HCT116 (cell line): ENCODE results near the gene CSDE1. TPM values are rescaled to one million over a fixed set of nuclear protein-coding genes. Genes with fewer than 3 reads are reported as not detected.
A peak's percentile ranks its signal among the peaks of the same experiment; 100 is the strongest.

Experiments
- ATAC-seq: fragments of 200-7000 bp; cut with Tn5 transposase; 2 replicates; pipeline ENCODE4 v1.9.1; 2020; ENCODE audit warnings: mild to moderate bottlenecking, moderate library complexity
- BruUV-seq: library from RNA; stranded (reverse); fragments of 400-500 nt; replicated peaks from 2 replicates; lab custom pipeline; 2021; lab: Mats Ljungman, UMichigan
- CTCF ChIA-PET: fragments of 300-600 bp; sonication (Branson Sonifier 250); formaldehyde crosslinking; loops from one replicate; lab custom pipeline; 2021; ENCODE audit warnings: antibody characterized with exemption; lab: Charles Lee
- POLR2A ChIA-PET: fragments of 300-600, 350-600 bp; sonication (Branson Sonifier 250); formaldehyde crosslinking; loops from one replicate; lab custom pipeline; 2021; ENCODE audit warnings: antibody characterized with exemption; lab: Charles Lee
- RAD21 ChIA-PET, 2 experiments: fragments of 300-600 bp; sonication (Branson Sonifier 250); formaldehyde crosslinking; loops; one replicate each; lab custom pipeline; 2023; ENCODE audit warnings: low total read pairs in 2 of 2; ENCODE audit not compliant: uncharacterized antibody in 2 of 2, unreplicated experiment in 2 of 2, low non-redundant PET in 1 of 2; lab: Charles Lee
- DNase-seq: peaks from one replicate; pipeline ENCODE4 v3.0.0-alpha.2; 2010; ENCODE audit warnings: low read depth, low spot score
- H2AFZ ChIP-seq: fragments of 200-600 bp; shearing (Covaris generic), sonication (generic); 2 replicates; pipeline ENCODE4 v1.6.1; 2017; ENCODE audit warnings: low read depth, mixed run types, mixed read lengths, antibody characterized with exemption, low read length; ENCODE audit not compliant: poor library complexity, severe bottlenecking
- H3K27ac ChIP-seq: 2 replicates; pipeline ENCODE4 v1.5.1; 2012; ENCODE audit warnings: low read depth, low read length
- H3K27me3 ChIP-seq: fragments of 200-600 bp; sonication (generic); 2 replicates; pipeline ENCODE4 v1.6.1; 2016; ENCODE audit warnings: mixed run types, low read length, mixed read lengths; ENCODE audit not compliant: insufficient read depth
- H3K36me3 ChIP-seq, 2 experiments: fragments of 200-500 bp in 1 of 2; fragments of 200-600 bp in 1 of 2; sonication (Bioruptor generic) in 1 of 2; sonication (generic) in 1 of 2; 2 replicates each; pipeline versions ENCODE4 v1.5.1 to v1.6.1; 2014 to 2016; ENCODE audit warnings: low read length in 2 of 2, inconsistent platforms in 1 of 2, mixed read lengths in 1 of 2, mixed run types in 1 of 2; ENCODE audit not compliant: insufficient read depth in 2 of 2, control insufficient read depth in 1 of 2
- H3K4me1 ChIP-seq, 2 experiments: fragments of 200-600 bp in 1 of 2; sonication (generic) in 1 of 2; 2 replicates each; pipeline versions ENCODE4 v1.5.1 to v1.6.1; 2012 to 2017; ENCODE audit warnings: low read length in 2 of 2, inconsistent platforms in 1 of 2, mild to moderate bottlenecking in 1 of 2, mixed read lengths in 1 of 2, mixed run types in 1 of 2, moderate library complexity in 1 of 2; ENCODE audit not compliant: insufficient read depth in 2 of 2, control insufficient read depth in 1 of 2
- H3K4me2 ChIP-seq: fragments of 200-600 bp; sonication (generic); 2 replicates; pipeline ENCODE4 v1.6.1; 2017; ENCODE audit warnings: mixed run types, low read length, mixed read lengths
- H3K4me3 ChIP-seq, 2 experiments: fragments of 200-600 bp in 1 of 2; sonication (generic) in 1 of 2; replicated peaks in 1 of 2; 2 replicates each; pipeline ENCODE4 v1.5.1; 2011 to 2016; ENCODE audit warnings: low read length in 2 of 2, control low read depth in 1 of 2, low read depth in 1 of 2, mild to moderate bottlenecking in 1 of 2, mixed read lengths in 1 of 2, mixed run types in 1 of 2
- H3K79me2 ChIP-seq: fragments of 200-600 bp; sonication (generic); 2 replicates; pipeline ENCODE4 v1.6.1; 2017; ENCODE audit warnings: mild to moderate bottlenecking, mixed run types, low read length, moderate library complexity, mixed read lengths; ENCODE audit not compliant: insufficient read depth
- H3K9ac ChIP-seq: fragments of 200-600 bp; sonication (generic); 2 replicates; pipeline ENCODE4 v1.6.1; 2016; ENCODE audit warnings: low read length, mixed read lengths
- H3K9me2 ChIP-seq: fragments of 200-600 bp; sonication (generic), shearing (Covaris generic); 2 replicates; pipeline ENCODE4 v1.6.1; 2017; ENCODE audit warnings: mixed run types, mild to moderate bottlenecking, moderate library complexity; ENCODE audit not compliant: insufficient read depth
- H3K9me3 ChIP-seq, 2 experiments: fragments of 200-500 bp in 1 of 2; fragments of 200-600 bp in 1 of 2; sonication (Bioruptor generic) in 1 of 2; sonication (generic) in 1 of 2; 2 replicates each; pipeline ENCODE4 v1.6.1; 2014 to 2017; ENCODE audit warnings: low read length in 2 of 2, mixed read lengths in 2 of 2, inconsistent platforms in 1 of 2, low read depth in 1 of 2, mild to moderate bottlenecking in 1 of 2, mixed run types in 1 of 2, moderate library complexity in 1 of 2; ENCODE audit not compliant: control insufficient read depth in 1 of 2, insufficient read depth in 1 of 2
- H4K20me1 ChIP-seq: fragments of 200-600 bp; sonication (generic), shearing (Covaris generic); 2 replicates; pipeline ENCODE4 v1.6.1; 2017; ENCODE audit warnings: mixed run types, mild to moderate bottlenecking, moderate library complexity; ENCODE audit not compliant: insufficient read depth
- CBX3 ChIP-seq: IDR thresholded peaks from 2 replicates; pipeline ENCODE4 v1.6.1; 2012; ENCODE audit warnings: low read depth
- CEBPB ChIP-seq: IDR thresholded peaks from 2 replicates; pipeline ENCODE4 v1.6.1; 2012; ENCODE audit warnings: low read depth
- EGR1 ChIP-seq: IDR thresholded peaks from 2 replicates; pipeline ENCODE4 v1.6.1; 2012; ENCODE audit warnings: low read depth
- ELF1 ChIP-seq: IDR thresholded peaks from 2 replicates; pipeline ENCODE4 v1.6.1; 2012; ENCODE audit warnings: low read depth, borderline replicate concordance
- EZH2 ChIP-seq: fragments of 200-600 bp; sonication (generic); IDR thresholded peaks from 2 replicates; pipeline ENCODE4 v1.6.1; 2017; ENCODE audit warnings: antibody characterized with exemption, mixed run types
- EZH2phosphoT487 ChIP-seq: fragments of 200-600 bp; IDR thresholded peaks from 2 replicates; pipeline ENCODE4 v1.6.1; 2018; ENCODE audit warnings: antibody characterized with exemption, borderline replicate concordance
- JUND ChIP-seq: IDR thresholded peaks from 2 replicates; pipeline ENCODE4 v1.6.1; 2012
- MAX ChIP-seq: IDR thresholded peaks from 2 replicates; pipeline ENCODE4 v1.6.1; 2012
- POLR2A ChIP-seq: IDR thresholded peaks from 2 replicates; pipeline ENCODE4 v1.7.0; 2011; ENCODE audit warnings: borderline replicate concordance; ENCODE audit not compliant: insufficient read depth, insufficient read length; ENCODE audit errors: extremely low read depth
- POLR2AphosphoS5 ChIP-seq: IDR thresholded peaks from 2 replicates; pipeline ENCODE4 v1.6.1; 2011; ENCODE audit warnings: mild to moderate bottlenecking, low read depth, low read length, moderate library complexity
- SIN3A ChIP-seq: IDR thresholded peaks from 2 replicates; pipeline ENCODE4 v1.6.1; 2012; ENCODE audit warnings: low read depth
- SP1 ChIP-seq: IDR thresholded peaks from 2 replicates; pipeline ENCODE4 v1.6.1; 2012; ENCODE audit warnings: low read depth
- SRF ChIP-seq: IDR thresholded peaks from 2 replicates; pipeline ENCODE4 v1.6.1; 2012; ENCODE audit warnings: low read depth
- TCF7L2 ChIP-seq: IDR thresholded peaks from 2 replicates; pipeline ENCODE4 v1.7.0; 2011; ENCODE audit warnings: borderline replicate concordance, inconsistent platforms; ENCODE audit not compliant: insufficient read depth, insufficient read length; ENCODE audit errors: extremely low read depth
- YY1 ChIP-seq: IDR thresholded peaks from 2 replicates; pipeline ENCODE4 v1.6.1; 2011; ENCODE audit warnings: low read length, low read depth, moderate library complexity, mild to moderate bottlenecking; ENCODE audit not compliant: insufficient replicate concordance; ENCODE audit errors: extremely low read depth
- ZFX ChIP-seq: fragments of 450-650 bp; IDR thresholded peaks from 2 replicates; pipeline ENCODE4 v1.6.1; 2017
- intact Hi-C: fragments of 100-400 bp; cut with micrococcal nuclease; formaldehyde crosslinking; loops from 2 replicates; pipeline ENCODE4 v1.10.0; 2022
- total RNA-seq: library from RNA; stranded (reverse); gene quantifications from one replicate; pipeline ENCODE4 v1.2.1, GENCODE V29; 2021; ENCODE audit not compliant: unreplicated experiment
- TF ChIP-seq, protein P1 (sequence below): IDR thresholded peaks from 2 replicates; pipeline ENCODE4 v1.6.1; 2011; ENCODE audit warnings: mild to moderate bottlenecking, low read length, moderate library complexity; ENCODE audit not compliant: insufficient replicate concordance; ENCODE audit errors: extremely low read depth
- TF ChIP-seq, protein P2 (sequence below): IDR thresholded peaks from 2 replicates; pipeline ENCODE4 v1.6.1; 2012
- TF ChIP-seq, protein P3 (sequence below): IDR thresholded peaks from 2 replicates; pipeline ENCODE4 v1.6.1; 2012; ENCODE audit warnings: low read depth

The CSDE1 gene
- total RNA-seq, 1 experiment from 2014 or later = 515 TPM

GRCh38 chr1:114780344-114781226 lies 22.8 kb upstream of the CSDE1 start, which contains the start of gene SIKE1:
Gene SIKE1, minus strand, starts transcription at chr1:114780685. Its CDS starts 78 bp downstream, at chr1:114780607.
- peaks cover 4 to 13% of the 10 kb centered on the region in 2 experiments; a peak in 3 of 4 replicates for H3K4me1 ChIP-seq
- H3K79me2 ChIP-seq = peaks cover 32% of the 10 kb centered on the region
- H3K4me2 ChIP-seq = peak within 1 kb of the TSS; percentile 81
- CTCF ChIA-PET = no interaction called here
- peak; percentile 90 for DNase-seq
- peak; percentile 40; the same call in 1 of the 2 replicates for TF ChIP-seq ELF1
- no peak for TF ChIP-seq CEBPB
- peak; percentile 67; the same call in 1 of the 2 replicates for TF ChIP-seq CBX3
- peak; percentile 87 for TF ChIP-seq SRF
- TF ChIP-seq, protein P1, sequence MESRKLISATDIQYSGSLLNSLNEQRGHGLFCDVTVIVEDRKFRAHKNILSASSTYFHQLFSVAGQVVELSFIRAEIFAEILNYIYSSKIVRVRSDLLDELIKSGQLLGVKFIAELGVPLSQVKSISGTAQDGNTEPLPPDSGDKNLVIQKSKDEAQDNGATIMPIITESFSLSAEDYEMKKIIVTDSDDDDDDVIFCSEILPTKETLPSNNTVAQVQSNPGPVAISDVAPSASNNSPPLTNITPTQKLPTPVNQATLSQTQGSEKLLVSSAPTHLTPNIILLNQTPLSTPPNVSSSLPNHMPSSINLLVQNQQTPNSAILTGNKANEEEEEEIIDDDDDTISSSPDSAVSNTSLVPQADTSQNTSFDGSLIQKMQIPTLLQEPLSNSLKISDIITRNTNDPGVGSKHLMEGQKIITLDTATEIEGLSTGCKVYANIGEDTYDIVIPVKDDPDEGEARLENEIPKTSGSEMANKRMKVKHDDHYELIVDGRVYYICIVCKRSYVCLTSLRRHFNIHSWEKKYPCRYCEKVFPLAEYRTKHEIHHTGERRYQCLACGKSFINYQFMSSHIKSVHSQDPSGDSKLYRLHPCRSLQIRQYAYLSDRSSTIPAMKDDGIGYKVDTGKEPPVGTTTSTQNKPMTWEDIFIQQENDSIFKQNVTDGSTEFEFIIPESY = no peak
- no peak for TF ChIP-seq EZH2phosphoT487
- no peak for TF ChIP-seq JUND
- TF ChIP-seq ZFX = no peak
- TF ChIP-seq POLR2A = peak; percentile 93
- TF ChIP-seq, protein P2, sequence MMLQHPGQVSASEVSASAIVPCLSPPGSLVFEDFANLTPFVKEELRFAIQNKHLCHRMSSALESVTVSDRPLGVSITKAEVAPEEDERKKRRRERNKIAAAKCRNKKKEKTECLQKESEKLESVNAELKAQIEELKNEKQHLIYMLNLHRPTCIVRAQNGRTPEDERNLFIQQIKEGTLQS = no peak
- peak; percentile 81 for TF ChIP-seq TCF7L2
- TF ChIP-seq EGR1 = no peak
- peak; percentile 62 for TF ChIP-seq SP1
- peak; percentile 83 for TF ChIP-seq MAX
- peak; percentile 34 for TF ChIP-seq YY1
- TF ChIP-seq SIN3A = peak; percentile 92; the same call in 1 of the 2 replicates
- TF ChIP-seq, protein P3, sequence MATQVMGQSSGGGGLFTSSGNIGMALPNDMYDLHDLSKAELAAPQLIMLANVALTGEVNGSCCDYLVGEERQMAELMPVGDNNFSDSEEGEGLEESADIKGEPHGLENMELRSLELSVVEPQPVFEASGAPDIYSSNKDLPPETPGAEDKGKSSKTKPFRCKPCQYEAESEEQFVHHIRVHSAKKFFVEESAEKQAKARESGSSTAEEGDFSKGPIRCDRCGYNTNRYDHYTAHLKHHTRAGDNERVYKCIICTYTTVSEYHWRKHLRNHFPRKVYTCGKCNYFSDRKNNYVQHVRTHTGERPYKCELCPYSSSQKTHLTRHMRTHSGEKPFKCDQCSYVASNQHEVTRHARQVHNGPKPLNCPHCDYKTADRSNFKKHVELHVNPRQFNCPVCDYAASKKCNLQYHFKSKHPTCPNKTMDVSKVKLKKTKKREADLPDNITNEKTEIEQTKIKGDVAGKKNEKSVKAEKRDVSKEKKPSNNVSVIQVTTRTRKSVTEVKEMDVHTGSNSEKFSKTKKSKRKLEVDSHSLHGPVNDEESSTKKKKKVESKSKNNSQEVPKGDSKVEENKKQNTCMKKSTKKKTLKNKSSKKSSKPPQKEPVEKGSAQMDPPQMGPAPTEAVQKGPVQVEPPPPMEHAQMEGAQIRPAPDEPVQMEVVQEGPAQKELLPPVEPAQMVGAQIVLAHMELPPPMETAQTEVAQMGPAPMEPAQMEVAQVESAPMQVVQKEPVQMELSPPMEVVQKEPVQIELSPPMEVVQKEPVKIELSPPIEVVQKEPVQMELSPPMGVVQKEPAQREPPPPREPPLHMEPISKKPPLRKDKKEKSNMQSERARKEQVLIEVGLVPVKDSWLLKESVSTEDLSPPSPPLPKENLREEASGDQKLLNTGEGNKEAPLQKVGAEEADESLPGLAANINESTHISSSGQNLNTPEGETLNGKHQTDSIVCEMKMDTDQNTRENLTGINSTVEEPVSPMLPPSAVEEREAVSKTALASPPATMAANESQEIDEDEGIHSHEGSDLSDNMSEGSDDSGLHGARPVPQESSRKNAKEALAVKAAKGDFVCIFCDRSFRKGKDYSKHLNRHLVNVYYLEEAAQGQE = no peak
- no peak for TF ChIP-seq EZH2
- peak; percentile 97 for TF ChIP-seq POLR2AphosphoS5
- TF ChIP-seq, all 23 proteins: peak for 10
- peak within 1 kb of the TSS; percentile 69 to 88 for H3K4me3 ChIP-seq
- no peaks in the 10 kb centered on the region for H3K9me3 ChIP-seq
- H4K20me1 ChIP-seq = no peaks in the 10 kb centered on the region
- ATAC-seq = peak; percentile 98
- intact Hi-C loops = no loop called here
- peak within 1 kb of the TSS; percentile 81 for H3K9ac ChIP-seq
- H2AFZ ChIP-seq = no peak within 1 kb of the TSS
- peak within 1 kb of the TSS; percentile 82 for H3K27ac ChIP-seq
- POLR2A ChIA-PET = interaction anchor here (0.6 to 1.2 kb wide), 2 partner anchors 11 to 111 kb away, joined by 3 read pairs; partner anchors contain the start of gene DENND2C
- no peaks in the 10 kb centered on the region for H3K9me2 ChIP-seq
- H3K27me3 ChIP-seq = no peaks in the 10 kb centered on the region
- BruUV-seq = TSS peak; percentile 98
- peaks cover 5 to 15% of the 10 kb centered on the region in 2 experiments; a peak in 2 of 4 replicates for H3K36me3 ChIP-seq
- RAD21 ChIA-PET = no interaction called here
